ENCODE data around the gene RNF115. TPM values are rescaled to one million over a fixed set of nuclear protein-coding genes. Genes with fewer than 3 reads are reported as not detected.

The RNF115 gene
- total and polyA plus RNA-seq, 2 of the 13 experiments (the other 11 are each of a cell fraction or from before 2014, with no cell fraction given) = 6.0 to 10.1 TPM

GRCh38 chr1:145823565-145824498 is at the start of gene RNF115, which contains the start of gene POLR3C (continued):
- peak; percentile 5; the same call in 1 of the 2 replicates for TF ChIP-seq USF2 (IDR thresholded peaks at IDR 0.05; ENCODE audit: low read depth, low read length)
- TF ChIP-seq USF2 (CRISPR knock-in tag; IDR thresholded peaks at IDR 0.05; ENCODE audit: borderline replicate concordance) = peak; percentile 74; the same call in 1 of the 2 replicates
- peak; percentile 83 for TF ChIP-seq GATAD1 (CRISPR knock-in tag; IDR thresholded peaks at IDR 0.05)
- peak; percentile 96 for TF ChIP-seq POLR2G (IDR thresholded peaks at IDR 0.05; ENCODE audit: low read depth, low read length)
- peak; percentile 57; the same call in 1 of the 2 replicates for TF ChIP-seq SP2 (CRISPR knock-in tag; IDR thresholded peaks at IDR 0.05)
- TF ChIP-seq ZNF275 (CRISPR knock-in tag; IDR thresholded peaks at IDR 0.05; ENCODE audit: borderline replicate concordance) = no peak; the same call in 1 of the 2 replicates
- TF ChIP-seq HDAC2 (CRISPR knock-in tag; IDR thresholded peaks at IDR 0.05) = peak; percentile 45; the same call in 1 of the 2 replicates
- TF ChIP-seq REXO4 (CRISPR knock-in tag; IDR thresholded peaks at IDR 0.05; ENCODE audit: borderline replicate concordance) = no peak
- no peak for TF ChIP-seq GMEB2 (CRISPR knock-in tag; IDR thresholded peaks at IDR 0.05; ENCODE audit: low read depth)
- TF ChIP-seq FOXC1 (CRISPR knock-in tag; IDR thresholded peaks at IDR 0.05; ENCODE audit: borderline replicate concordance) = peak; percentile 65; the same call in 1 of the 2 replicates
- no peak for TF ChIP-seq ZBTB40 (IDR thresholded peaks at IDR 0.05)
- TF ChIP-seq ZBTB40 (CRISPR knock-in tag; IDR thresholded peaks at IDR 0.05) = peak; percentile 69; the same call in 1 of the 2 replicates
- TF ChIP-seq ZNF598 (CRISPR knock-in tag; IDR thresholded peaks at IDR 0.05; ENCODE audit: borderline replicate concordance) = 0 out of 2 replicates have a peak, but pooled peaks have one; percentile 65

Data from HepG2 (cell line).